Esophagus squamous epithelium (tissue), 4 donors: ENCODE results near the gene IL34.

ENCODE experiments used
- POLR2A ChIP-seq, 4 donors: fragments of 450-650 bp; IDR thresholded peaks; one replicate each; pipeline ENCODE4 v1.6.1; 2017; ENCODE audit warnings: antibody characterized with exemption in 4 of 4, mild to moderate bottlenecking in 4 of 4, moderate library complexity in 3 of 4
- TF ChIP-seq, protein P1 (sequence below), 6 experiments: fragments of 450-650 bp in 4 of 6; fragments of 200-600 bp in 2 of 6; sonication (generic) in 2 of 6; IDR thresholded peaks; one replicate each; pipeline ENCODE4 v1.5.1; 2016 to 2019; ENCODE audit warnings: antibody characterized with exemption in 6 of 6, mild to moderate bottlenecking in 4 of 6, moderate library complexity in 4 of 6

- no peak for TF ChIP-seq POLR2A (IDR thresholded peaks at IDR 0.05)
- TF ChIP-seq, protein P1, sequence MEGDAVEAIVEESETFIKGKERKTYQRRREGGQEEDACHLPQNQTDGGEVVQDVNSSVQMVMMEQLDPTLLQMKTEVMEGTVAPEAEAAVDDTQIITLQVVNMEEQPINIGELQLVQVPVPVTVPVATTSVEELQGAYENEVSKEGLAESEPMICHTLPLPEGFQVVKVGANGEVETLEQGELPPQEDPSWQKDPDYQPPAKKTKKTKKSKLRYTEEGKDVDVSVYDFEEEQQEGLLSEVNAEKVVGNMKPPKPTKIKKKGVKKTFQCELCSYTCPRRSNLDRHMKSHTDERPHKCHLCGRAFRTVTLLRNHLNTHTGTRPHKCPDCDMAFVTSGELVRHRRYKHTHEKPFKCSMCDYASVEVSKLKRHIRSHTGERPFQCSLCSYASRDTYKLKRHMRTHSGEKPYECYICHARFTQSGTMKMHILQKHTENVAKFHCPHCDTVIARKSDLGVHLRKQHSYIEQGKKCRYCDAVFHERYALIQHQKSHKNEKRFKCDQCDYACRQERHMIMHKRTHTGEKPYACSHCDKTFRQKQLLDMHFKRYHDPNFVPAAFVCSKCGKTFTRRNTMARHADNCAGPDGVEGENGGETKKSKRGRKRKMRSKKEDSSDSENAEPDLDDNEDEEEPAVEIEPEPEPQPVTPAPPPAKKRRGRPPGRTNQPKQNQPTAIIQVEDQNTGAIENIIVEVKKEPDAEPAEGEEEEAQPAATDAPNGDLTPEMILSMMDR (IDR thresholded peaks at IDR 0.05), result no peak
Observed at GRCh38 chr16:70659953-70660671, 13.8 kb downstream of the IL34 start.
